Suprapubic skin (tissue), 4 donors: ENCODE data around the gene THRAP3. TPM values are rescaled to one million over a fixed set of nuclear protein-coding genes. Genes with fewer than 3 reads are reported as not detected.

Source experiments
- DNase-seq, 2 donors: peaks; one replicate each; pipeline ENCODE4 v3.0.0-alpha.2; 2019; ENCODE audit warnings: low spot score in 2 of 2
- H3K27ac ChIP-seq: fragments of 200-600 bp; sonication (generic); one replicate; pipeline ENCODE4 v1.5.1; 2019
- H3K27me3 ChIP-seq: fragments of 200-600 bp; sonication (generic); one replicate; pipeline ENCODE4 v1.5.1; 2019
- H3K36me3 ChIP-seq: fragments of 200-600 bp; sonication (generic); one replicate; pipeline ENCODE4 v1.5.1; 2019
- H3K4me1 ChIP-seq: fragments of 200-600 bp; sonication (generic); one replicate; pipeline ENCODE4 v1.5.1; 2019
- H3K4me3 ChIP-seq: fragments of 200-600 bp; sonication (generic); one replicate; pipeline ENCODE4 v1.5.1; 2019; ENCODE audit warnings: mild to moderate bottlenecking
- H3K9me3 ChIP-seq: fragments of 200-600 bp; sonication (generic); one replicate; pipeline ENCODE4 v1.5.1; 2019
- EP300 ChIP-seq: sonication (generic); formaldehyde crosslinking; IDR thresholded peaks from one replicate; pipeline ENCODE4 v1.6.1; 2017; ENCODE audit warnings: antibody characterized with exemption
- POLR2A ChIP-seq, 2 donors: fragments of 450-650 bp; IDR thresholded peaks; one replicate each; pipeline ENCODE4 v1.6.1; 2017; ENCODE audit warnings: antibody characterized with exemption in 2 of 2, mild to moderate bottlenecking in 2 of 2, moderate library complexity in 2 of 2
- POLR2AphosphoS5 ChIP-seq, 3 donors: sonication (generic); formaldehyde crosslinking; IDR thresholded peaks; one replicate each; pipeline ENCODE4 v1.6.1; 2017; ENCODE audit warnings: antibody characterized with exemption in 3 of 3
- WGBS: methylation state at CpG from one replicate; pipeline ENCODE4 v1.1.5; 2018; 5-methylcytosine and 5-hydroxymethylcytosine counted together
- total RNA-seq, 4 donors: library from RNA; depleted of rRNA; stranded (reverse); fragments of >200 nt; gene quantifications; one replicate each; pipeline ENCODE4 v1.1.0, GENCODE V29; 2016
- TF ChIP-seq, protein P1 (sequence below), 2 donors: fragments of 200-600 bp in 1 of 2; fragments of 450-650 bp in 1 of 2; sonication (generic) in 1 of 2; IDR thresholded peaks; one replicate each; pipeline ENCODE4 v1.5.1; 2016 to 2019; ENCODE audit warnings: antibody characterized with exemption in 2 of 2, mild to moderate bottlenecking in 1 of 2, moderate library complexity in 1 of 2

Gene THRAP3
- total RNA-seq, 4 donors from 2014 or later, result 73.3 to 93.3 (median 78.2) TPM

DNA sequence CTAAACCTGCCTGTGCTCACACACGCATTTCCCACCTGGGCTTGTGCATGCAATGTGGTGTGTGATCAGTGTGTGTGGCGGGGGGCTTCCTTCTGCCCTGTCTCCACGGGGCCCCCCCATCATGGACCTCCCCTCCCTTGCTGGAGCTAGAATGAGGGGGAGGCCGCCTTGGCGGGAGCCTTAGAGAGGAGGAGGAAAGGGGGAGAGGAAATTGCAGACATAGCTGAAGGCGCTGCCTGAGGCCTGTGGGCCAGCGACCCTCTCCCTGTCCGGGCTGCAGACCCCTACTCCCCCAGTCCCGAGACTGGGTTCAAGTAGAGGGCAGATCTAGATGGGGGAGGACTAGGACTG lies 100.1 kb downstream of the THRAP3 start:
- Histone ChIP-seq H3K27ac (no peak overlapping the region), H3K4me1 (peaks cover 52% of the 10 kb centered on the region), H3K9me3 (no peaks in the 10 kb centered on the region), H3K27me3 (no peaks in the 10 kb centered on the region), H3K36me3 (no peaks in the 10 kb centered on the region), H3K4me3 (peak overlapping the region; percentile 79)
- TF ChIP-seq POLR2A (IDR thresholded peaks at IDR 0.05) (no peak), EP300 (no peak), POLR2AphosphoS5 (IDR thresholded peaks at IDR 0.05) (no peak)
- TF ChIP-seq, protein P1, sequence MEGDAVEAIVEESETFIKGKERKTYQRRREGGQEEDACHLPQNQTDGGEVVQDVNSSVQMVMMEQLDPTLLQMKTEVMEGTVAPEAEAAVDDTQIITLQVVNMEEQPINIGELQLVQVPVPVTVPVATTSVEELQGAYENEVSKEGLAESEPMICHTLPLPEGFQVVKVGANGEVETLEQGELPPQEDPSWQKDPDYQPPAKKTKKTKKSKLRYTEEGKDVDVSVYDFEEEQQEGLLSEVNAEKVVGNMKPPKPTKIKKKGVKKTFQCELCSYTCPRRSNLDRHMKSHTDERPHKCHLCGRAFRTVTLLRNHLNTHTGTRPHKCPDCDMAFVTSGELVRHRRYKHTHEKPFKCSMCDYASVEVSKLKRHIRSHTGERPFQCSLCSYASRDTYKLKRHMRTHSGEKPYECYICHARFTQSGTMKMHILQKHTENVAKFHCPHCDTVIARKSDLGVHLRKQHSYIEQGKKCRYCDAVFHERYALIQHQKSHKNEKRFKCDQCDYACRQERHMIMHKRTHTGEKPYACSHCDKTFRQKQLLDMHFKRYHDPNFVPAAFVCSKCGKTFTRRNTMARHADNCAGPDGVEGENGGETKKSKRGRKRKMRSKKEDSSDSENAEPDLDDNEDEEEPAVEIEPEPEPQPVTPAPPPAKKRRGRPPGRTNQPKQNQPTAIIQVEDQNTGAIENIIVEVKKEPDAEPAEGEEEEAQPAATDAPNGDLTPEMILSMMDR (IDR thresholded peaks at IDR 0.05), result no peak
- DNase-seq, result no peak
- 30% methylated on average over 7 of the region's 9 CpGs for WGBS

DNA sequence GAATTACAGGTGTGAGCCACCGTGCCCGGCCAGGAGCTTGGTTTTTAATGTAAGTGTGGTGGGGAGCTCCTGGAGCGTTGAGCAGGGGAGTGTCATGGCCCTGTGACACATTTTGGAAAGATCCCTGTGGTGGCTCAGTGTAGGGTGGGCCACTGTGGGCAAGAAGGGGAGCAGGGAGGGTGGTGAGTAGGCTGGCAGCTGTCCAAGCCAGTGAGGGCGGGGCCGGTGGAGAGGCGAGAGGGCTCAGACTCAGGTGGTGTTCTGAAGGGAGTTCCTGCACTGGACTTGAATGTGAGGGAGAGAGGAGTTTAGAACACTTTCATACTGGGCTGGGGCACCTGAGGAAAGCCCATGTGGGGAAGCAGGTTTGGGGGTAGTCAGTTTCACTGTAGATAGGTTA lies 102.3 kb downstream of the THRAP3 start:
- Histone ChIP-seq H3K4me3 (no peak overlapping the region), H3K4me1 (peaks cover 41% of the 10 kb centered on the region), H3K27ac (no peak overlapping the region), H3K9me3 (no peaks in the 10 kb centered on the region), H3K27me3 (no peaks in the 10 kb centered on the region), H3K36me3 (no peaks in the 10 kb centered on the region)
- WGBS, result 55% methylated on average over 6 of the region's 6 CpGs
- no peak for DNase-seq
- TF ChIP-seq EP300, result no peak
- TF ChIP-seq POLR2A (IDR thresholded peaks at IDR 0.05), result no peak
- TF ChIP-seq POLR2AphosphoS5 (IDR thresholded peaks at IDR 0.05), result no peak
- TF ChIP-seq, protein P1 (IDR thresholded peaks at IDR 0.05), result no peak

DNA sequence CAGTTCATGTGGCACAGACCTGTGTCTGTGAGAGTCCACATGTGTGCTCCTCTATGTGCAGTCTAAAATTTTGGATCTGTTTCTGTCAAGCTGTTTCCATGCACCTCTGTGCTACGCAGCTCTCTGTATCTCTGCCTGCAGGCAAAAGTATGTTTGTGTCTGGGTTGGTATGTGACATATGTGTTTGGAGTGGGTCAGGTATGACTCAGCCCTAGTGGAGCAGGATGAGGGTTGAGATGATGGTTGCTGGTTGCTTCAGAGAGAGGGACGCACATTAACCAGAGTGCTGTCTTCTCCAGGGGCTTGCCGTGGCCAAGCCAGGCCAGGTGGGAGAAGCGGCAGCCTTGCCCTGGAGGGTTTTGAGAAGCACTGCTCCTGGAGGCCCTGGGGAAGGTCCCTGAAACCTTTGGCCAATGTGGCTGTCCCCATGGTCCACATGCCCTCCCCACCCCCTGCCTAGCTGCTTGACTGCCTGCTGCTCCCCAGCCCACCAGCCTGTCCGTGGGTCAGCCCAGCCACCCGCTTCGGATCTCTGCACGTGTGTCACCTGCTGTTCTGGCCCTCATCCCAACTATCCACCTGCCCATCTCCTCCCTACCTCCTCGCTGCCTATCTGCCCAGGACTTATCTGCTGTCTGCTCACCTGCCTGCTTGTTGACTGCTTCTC lies 103.3 kb downstream of the THRAP3 start:
- H3K9me3 ChIP-seq, result no peaks in the 10 kb centered on the region
- 63% methylated on average over 5 of the region's 9 CpGs for WGBS
- TF ChIP-seq EP300, result no peak
- TF ChIP-seq, protein P1 (IDR thresholded peaks at IDR 0.05), result no peak
- H3K27ac ChIP-seq, result no peak overlapping the region
- H3K36me3 ChIP-seq, result no peaks in the 10 kb centered on the region
- H3K4me1 ChIP-seq, result peaks cover 30% of the 10 kb centered on the region
- no peak overlapping the region for H3K4me3 ChIP-seq
- DNase-seq, result no peak
- H3K27me3 ChIP-seq, result no peaks in the 10 kb centered on the region

DNA sequence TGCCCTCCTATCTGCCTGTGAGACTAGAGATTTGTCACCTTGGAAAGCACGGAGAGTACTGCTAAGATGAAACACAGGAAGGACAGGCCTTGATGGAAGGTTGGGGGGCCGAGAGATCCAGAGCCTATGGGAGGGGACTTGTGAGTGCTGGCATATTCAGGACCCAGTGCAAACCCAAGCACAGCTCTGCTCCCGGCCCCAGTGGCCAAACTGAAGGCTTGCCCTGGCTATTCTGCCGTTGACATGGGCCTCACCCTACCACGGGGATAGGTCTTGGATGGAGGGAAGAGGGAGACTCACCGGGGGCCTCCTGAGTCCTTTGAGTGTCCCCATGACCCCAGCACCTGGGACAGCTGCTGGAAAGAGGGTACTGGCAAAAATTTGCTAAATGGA lies 103.8 kb downstream of the THRAP3 start:
- Histone ChIP-seq H3K4me1 (peaks cover 25% of the 10 kb centered on the region), H3K4me3 (no peak overlapping the region), H3K9me3 (no peaks in the 10 kb centered on the region), H3K27ac (no peak overlapping the region), H3K36me3 (no peaks in the 10 kb centered on the region), H3K27me3 (no peaks in the 10 kb centered on the region)
- DNase-seq, result no peak
- TF ChIP-seq EP300 (no peak), POLR2AphosphoS5 (IDR thresholded peaks at IDR 0.05) (no peak)
- 94% methylated on average over 6 of the region's 6 CpGs for WGBS

DNA sequence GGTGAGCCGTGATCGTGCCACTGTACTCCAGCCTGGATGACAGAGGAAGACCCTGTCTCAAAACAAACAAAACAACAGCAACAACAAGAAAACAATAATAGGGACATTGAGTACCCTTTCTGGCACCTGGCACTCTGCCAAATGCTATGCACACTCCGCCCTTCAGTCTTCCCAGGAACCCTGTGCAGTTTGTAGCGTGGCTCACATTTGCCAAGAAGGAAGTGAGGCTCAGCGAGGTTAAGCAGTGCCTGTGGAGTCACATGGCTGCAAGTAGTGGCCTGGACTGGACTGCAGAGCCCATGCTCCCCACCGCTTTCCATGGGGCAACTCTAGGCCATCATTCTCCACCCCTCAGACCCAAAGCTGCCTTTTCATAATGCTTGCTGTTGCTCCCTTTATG lies 104.5 kb downstream of the THRAP3 start:
- H3K4me1 ChIP-seq, result peaks cover 25% of the 10 kb centered on the region
- no peak overlapping the region for H3K27ac ChIP-seq
- TF ChIP-seq POLR2A (IDR thresholded peaks at IDR 0.05) (no peak), EP300 (no peak), POLR2AphosphoS5 (IDR thresholded peaks at IDR 0.05) (no peak)
- TF ChIP-seq, protein P1 (IDR thresholded peaks at IDR 0.05), result no peak
- H3K9me3 ChIP-seq, result no peaks in the 10 kb centered on the region
- H3K4me3 ChIP-seq, result no peak overlapping the region
- 49% methylated on average over 6 of the region's 6 CpGs for WGBS
- H3K27me3 ChIP-seq, result no peaks in the 10 kb centered on the region
- H3K36me3 ChIP-seq, result no peaks in the 10 kb centered on the region
- DNase-seq, result no peak

DNA sequence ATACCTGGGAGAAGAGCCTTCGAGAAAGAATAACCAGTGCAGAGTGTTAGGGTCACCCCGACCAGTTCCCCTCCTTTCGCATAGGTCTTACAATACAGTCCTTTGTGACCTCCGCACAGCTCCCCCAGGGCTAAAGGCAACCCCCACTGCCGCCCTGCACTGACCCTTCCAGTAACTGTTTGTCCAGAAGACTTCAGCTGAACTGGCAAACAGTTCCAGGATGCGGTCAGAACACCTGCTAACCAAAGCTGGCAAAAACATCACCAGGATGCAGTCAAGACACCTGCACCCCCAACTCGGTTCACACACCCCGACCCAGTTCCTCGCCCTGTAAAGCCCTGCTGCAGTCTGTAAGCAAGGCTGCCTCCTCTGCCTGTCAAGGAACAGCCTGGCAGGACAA lies 105.6 kb downstream of the THRAP3 start:
- Histone ChIP-seq H3K9me3 (no peaks in the 10 kb centered on the region), H3K27ac (no peak overlapping the region), H3K27me3 (no peaks in the 10 kb centered on the region), H3K4me1 (peaks cover 16% of the 10 kb centered on the region), H3K4me3 (no peak overlapping the region), H3K36me3 (no peaks in the 10 kb centered on the region)
- DNase-seq, result no peak
- 92% methylated on average over 9 of the region's 9 CpGs for WGBS
- TF ChIP-seq POLR2A (IDR thresholded peaks at IDR 0.05), result no peak
- TF ChIP-seq EP300, result no peak
- TF ChIP-seq, protein P1 (IDR thresholded peaks at IDR 0.05), result no peak
- TF ChIP-seq POLR2AphosphoS5 (IDR thresholded peaks at IDR 0.05), result no peak
